NCI-H2227 (cell line): ENCODE results near the gene SLFN12.
A peak's percentile ranks its signal among the peaks of the same experiment; 100 is the strongest.
"Not testable (repeated sequence)": the region's sequence is repeated elsewhere in the genome, so short reads cannot be mapped to it uniquely, and the experiment has no call there.

Experiments used
- DNase-seq: peaks from one replicate; lab custom pipeline; 2025; ENCODE audit not compliant: unreplicated experiment; lab: John Stamatoyannopoulos, UW

Gene SLFN12

DNA sequence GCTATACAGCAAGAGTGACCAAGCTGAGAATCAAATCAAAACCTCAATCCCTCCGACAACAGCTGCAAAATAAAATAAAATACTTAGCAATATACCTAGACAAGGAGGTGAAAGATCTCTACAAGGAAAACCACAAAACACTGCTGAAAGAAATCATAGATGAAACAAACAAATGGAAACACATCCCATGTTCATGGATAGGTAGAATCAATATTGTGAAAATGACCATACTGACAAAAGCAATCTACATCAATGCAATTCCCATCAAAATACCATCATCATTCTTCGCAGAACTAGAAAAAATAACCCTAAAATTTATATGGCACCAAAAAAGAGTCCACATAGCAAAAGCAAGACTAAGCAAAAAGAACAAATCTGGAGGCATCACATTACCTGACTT is 17.6 kb downstream of the SLFN12 start:
- not testable (repeated sequence) for DNase-seq

GRCh38 chr17:35414247-35414646 is 18.1 kb downstream of the SLFN12 start:
- DNase-seq: no peak

- no peak for DNase-seq
Measured at GRCh38 chr17:35407531-35407930, 24.8 kb downstream of the SLFN12 start.

GRCh38 chr17:35406568-35406967 is 25.7 kb downstream of the SLFN12 start:
- no peak for DNase-seq

DNA sequence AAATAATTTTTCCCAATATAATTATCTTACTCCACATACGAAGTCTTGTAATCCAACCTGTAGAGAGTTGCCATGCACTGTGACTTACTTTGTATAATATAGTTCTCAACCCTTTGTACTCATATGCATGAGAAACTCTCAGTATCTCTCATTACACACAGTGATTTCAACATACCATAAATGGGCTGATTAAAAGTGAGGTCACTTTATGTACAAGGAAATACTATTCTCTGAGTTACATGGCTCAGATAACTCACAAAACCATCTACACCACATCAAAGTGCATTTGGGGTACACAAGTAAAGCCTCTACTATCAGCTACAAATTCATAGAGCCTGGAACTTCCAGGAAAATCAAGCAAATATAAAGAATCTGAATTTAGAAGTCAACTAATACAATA is 27.9 kb downstream of the SLFN12 start:
- DNase-seq: no peak

GRCh38 chr17:35393783-35394182 is 38.5 kb downstream of the SLFN12 start:
- DNase-seq: peak; percentile 18

- no peak for DNase-seq
Measured at GRCh38 chr17:35390663-35391062, 41.6 kb downstream of the SLFN12 start.

- DNase-seq: no peak
Measured at GRCh38 chr17:35390156-35390555, 42.1 kb downstream of the SLFN12 start.

DNA sequence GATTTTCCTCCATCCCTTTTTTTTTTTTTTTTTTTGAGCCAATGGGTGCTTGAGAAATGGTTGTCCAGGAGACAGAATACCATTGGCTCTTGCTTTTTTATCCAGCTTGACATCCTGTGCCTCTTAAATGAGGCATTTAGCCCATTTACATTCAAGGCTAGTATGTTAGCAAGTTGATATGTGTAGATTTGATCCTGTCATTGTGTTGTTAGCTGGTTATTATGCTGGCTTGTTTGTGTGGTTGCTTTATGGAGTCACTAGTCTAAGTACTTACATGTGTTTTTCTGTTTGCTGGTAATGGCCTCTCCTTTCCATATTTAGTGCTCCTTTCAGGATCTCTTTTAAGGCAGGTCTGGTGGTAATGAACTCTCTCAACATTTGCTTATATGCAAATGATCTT is 44.8 kb downstream of the SLFN12 start:
- no peak for DNase-seq

GRCh38 chr17:35377706-35378105 is 54.6 kb downstream of the SLFN12 start:
- no peak for DNase-seq

DNA sequence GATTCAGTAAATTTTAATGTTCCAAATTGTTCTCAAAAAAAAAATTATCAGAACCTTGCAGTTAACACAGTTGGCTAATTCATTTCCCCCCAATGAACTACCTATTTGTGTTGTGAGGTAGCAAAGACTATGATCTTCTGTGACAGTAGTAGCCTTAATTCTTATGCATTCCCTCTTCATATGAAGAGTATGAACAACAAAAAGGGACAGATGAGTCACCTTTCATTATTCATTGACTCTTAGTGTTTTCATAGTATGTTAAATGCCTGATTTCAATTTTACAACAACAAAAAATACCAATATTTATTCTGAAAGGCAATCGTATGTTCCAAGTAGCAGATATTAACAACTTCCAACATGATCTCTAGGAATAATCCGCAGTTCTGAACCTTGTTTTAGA is 55.2 kb downstream of the SLFN12 start:
- no peak for DNase-seq

DNA sequence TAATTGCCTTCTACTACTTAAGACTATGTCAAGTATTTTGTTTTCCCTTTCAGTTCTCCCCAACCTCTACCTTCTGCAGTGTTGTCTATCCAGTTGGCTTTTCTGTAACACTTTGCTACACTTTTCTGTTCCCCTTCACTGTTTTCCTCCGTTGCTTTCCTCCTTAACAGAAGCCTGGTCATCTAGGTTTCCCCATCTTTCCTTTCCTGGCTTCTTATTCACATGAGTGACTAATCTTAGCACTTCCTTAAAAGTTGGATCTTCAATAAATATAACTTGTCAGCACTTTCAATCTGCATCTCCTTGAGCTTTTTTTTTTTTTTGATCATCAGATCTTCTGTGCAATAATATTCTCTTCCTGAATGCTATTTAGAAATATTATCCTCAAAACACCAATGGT is 56.1 kb downstream of the SLFN12 start:
- no peak for DNase-seq

GRCh38 chr17:35374766-35375344 is 57.4 kb downstream of the SLFN12 start:
- DNase-seq: no peak

DNA sequence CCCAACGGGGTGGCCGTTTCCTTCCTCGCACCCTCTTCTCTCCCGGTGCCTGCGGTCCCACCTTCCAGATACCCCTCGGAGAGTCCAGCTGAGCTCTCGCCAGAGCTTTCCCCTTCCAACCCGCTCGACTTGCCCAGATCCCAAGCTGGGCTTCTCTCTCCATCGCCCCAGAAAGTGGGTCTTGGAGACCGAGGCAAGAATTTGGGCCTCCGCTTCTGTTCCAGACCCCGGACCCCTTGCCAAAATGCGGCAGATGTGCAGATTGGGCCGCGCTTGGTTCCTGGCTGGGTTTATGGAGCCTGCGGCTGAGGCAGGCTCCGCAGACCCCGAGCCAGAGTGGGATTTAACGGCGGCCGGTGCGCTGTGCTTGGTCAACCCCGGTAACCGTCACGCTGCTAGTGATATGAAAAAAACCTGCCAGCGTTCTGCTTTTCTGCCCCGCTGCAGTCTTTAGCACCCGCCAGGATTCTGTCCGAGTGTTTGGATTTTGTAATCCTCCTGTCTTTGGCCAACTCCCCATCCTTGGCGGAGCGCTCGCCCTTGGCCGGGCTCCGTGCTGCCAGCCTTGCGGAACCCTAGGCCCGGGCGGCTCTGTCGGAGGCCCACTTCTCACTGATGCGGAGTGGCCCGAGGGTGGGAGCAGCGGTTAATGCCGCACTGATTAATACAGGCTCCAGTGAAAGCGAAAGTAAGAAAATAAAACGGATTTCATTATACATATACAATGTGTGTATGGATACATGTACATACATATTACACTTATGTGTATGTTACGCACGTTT is 58.1 kb downstream of the SLFN12 start:
- DNase-seq: peak; percentile 62

- DNase-seq: peak; percentile 94
Measured at GRCh38 chr17:35373534-35373983, 58.7 kb downstream of the SLFN12 start, which contains the start of gene SLFN11. SLFN11 (minus strand) TSS chr17:35373621; CDS start chr17:35363807, 9,814 bp downstream.

GRCh38 chr17:35372846-35373533 is 59.3 kb downstream of the SLFN12 start:
- DNase-seq: peak; percentile 47

DNA sequence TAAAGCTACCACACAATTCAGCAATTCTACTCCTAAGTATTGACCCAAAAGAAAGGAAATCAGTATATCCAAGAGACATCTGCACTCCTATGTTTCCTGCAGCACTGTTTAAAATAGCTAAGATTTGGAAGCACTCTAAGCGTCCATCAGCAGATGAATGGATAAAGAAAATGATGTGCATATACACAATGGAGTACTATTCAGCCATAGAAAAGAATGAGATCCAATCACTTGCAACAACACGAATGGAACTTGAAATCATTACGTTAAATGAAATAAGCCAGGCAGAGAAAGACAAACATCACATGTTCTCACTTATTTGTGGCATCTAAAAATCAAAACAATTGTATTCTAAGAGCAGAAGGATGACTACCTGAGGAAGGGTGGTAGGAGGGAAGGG is 60.4 kb downstream of the SLFN12 start:
- no peak for DNase-seq

GRCh38 chr17:35368081-35368830 is 64.0 kb downstream of the SLFN12 start:
- no peak for DNase-seq

- DNase-seq: no peak
Measured at GRCh38 chr17:35361027-35361426, 71.3 kb downstream of the SLFN12 start.
